ENCODE measurements around the gene FHIT.

- no peak for TF ChIP-seq CTCF (IDR thresholded peaks at IDR 0.05)
- no peak for TF ChIP-seq POLR2A (IDR thresholded peaks at IDR 0.05)
- TF ChIP-seq EP300 (IDR thresholded peaks at IDR 0.05), result no peak
Observed at GRCh38 chr3:60177726-60178125, 1073.5 kb downstream of the FHIT start.

Data from ovary (tissue), 3 donors.